Stimulated activated CD4-positive, alpha-beta T cell treated with anti-CD3 and anti-CD28 coated beads, TNF-alpha, amount 100 ng/mL, for 48 hours (primary cell): ENCODE measurements around the gene SPATA25.
"Not testable (repeated sequence)": the region's sequence is repeated elsewhere in the genome, so short reads cannot be mapped to it uniquely, and the experiment has no call there.

Experiments used
- DNase-seq, 3 donors: peaks; one replicate each; pipeline ENCODE4 v3.0.0-alpha.2; 2020; ENCODE audit warnings: low read depth in 3 of 3

SPATA25 gene

DNA sequence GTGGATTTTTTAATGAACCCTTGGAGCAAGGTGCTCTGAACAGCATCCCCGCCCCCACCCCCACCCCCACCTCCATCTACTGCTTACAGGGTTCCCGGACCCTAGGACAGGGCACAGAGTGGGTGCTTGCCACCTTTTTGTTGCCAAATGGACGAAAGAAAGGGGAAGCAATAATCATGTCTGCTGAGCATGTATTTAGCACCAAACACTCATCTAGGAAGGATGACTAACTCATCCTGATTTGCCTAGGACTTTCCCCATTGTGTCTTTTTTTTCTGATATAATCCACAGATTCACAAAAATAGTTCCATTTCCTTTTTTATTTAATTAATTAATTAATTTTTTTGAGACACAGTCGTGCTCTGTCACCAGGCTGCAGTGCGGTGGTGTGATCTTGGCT lies 25.7 kb upstream of the SPATA25 start:
- DNase-seq, result no peak

DNA sequence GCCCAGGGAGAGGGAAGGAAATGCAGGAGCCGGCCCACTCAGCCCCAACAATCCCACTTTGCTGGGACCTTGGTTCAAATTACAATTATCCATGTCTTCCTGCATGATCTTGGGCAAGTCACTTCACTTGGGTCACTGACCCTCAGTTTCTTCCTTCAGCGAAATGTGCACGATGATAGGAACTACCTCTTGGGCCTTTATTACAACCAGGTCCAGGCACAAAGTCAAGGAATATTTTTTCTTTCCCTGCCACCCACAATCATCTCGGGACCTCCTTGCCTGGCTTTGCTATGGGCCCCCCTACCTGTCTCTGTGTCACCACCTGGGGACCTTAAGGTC lies 24.9 kb upstream of the SPATA25 start:
- DNase-seq, result no peak

DNA sequence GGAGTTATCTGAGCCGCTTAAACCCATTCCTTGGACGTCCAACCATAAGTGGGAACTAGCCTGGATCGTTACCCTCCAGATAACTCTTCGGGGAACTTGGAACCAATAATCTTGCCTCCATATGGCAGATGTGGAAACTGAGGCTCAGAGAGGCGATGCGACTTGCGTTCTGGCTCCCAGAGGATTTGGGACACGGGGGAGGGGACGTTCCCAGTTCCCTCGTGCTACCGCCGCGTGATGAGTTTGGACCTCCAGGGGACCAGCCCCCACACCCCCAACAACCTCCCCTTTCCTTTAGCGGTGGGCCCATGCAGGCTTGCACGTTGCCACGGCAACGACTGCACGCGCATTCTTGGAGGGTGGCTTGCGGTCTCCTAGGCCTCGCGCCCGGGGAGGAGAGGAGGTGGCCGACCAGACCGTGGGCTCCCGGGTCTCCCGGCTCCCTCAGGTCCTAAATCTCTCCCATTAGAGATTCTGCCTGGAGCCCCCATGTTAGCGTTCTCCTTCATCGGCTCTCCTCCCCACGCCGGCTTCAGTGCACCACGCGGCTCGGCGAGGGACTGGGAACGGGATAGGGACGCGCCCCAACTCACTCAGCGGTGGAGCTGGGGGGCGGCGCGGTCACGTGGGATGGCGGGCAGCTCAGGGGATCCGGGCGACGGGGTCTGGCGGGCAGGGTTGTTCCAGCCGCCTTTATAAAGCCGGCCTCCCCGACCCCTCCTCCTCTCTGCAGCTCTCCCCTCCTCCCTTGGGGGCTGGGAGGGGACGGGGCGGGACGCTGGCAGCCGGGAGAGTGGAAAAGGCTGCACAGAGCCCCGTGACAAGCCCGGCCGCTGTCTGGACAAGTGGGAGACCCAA lies 24.3 kb upstream of the SPATA25 start, which contains the start of gene PLTP:
TSS of gene PLTP (minus strand) at position 670 of the 858 bp plus-strand sequence. CDS start 703 bp downstream, outside the sequence.
- no peak for DNase-seq

DNA sequence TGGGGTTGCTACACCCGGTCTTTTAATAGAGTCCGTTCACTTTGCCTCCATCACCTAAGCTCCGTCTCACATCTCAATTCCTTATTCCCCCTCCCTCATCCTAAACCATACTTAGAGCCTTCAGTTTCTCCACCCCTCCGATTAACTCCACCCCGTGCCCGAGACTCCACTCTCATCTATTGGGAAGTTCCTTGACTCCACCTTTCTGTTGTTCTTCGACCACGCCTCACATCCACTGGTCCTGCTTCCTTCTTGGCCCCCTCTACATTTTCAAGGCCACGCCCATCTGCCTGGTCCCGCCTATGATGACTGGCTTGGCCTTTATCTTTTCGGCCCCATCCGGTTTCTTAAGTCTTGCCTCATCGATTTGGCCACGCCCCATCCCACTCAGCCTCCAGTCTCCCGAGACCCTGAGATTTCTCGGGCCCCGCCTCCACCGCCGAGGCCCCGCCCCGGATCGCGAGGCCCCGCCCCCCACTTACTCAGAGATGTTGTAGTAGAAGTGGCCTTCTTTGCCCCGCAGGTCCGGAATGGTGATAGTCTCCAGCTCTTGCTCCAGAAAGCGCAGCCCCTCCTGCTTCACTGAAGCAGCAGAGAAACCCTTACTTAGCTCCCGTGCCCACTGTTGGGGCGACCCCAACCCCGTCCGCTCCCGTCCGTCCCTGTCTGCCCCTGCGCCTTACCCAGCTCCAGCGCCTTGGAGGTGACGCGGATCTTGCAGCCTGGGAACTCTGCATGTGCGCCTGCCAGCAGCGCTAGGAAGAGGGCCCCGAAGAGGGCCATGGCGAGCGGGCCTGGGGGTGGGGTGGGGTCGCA lies 23.5 kb upstream of the SPATA25 start:
- peak; percentile 90 to 97 (median 95) for DNase-seq

DNA sequence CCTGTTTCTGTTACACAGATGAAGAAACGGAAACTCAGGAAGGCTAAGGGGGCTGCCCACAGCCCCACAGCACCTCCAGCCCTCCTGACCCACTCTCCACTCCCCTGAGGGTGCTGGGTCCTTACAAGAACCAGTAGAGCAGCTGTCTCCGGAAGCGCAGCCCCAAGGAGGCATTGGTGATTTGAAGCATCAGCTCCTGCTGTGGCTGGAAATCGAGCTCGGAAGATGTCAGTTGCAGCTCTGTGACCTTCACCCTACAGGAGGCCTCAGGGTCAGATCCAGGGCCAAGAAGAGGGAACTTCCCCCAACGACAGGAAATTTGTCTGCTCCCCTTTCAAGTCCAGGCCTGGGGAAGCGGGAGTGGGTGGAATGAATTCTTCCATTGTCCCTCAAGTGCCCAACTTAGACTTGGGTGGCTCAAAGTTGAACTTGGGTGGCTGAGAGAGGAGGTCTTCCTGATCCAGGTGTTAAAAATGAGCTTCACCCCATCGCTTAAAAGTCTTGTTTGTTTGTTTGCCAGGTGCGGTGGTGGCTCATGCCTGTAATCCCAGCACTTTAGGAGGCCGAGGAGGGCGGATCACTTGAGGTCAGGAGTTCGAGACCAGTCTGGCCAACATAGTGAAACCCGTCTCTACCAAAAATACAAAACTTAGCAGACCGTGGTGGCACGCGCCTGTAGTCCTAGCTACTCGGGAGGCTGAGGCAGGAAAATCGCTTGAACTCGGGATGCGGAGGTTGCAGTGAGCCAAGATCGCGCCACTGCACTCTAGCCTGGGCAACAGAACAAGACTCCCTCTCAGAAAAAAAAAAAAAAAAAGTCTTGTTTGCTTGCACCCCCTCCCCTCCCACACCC lies 22.6 kb upstream of the SPATA25 start:
- DNase-seq, result no peak

DNA sequence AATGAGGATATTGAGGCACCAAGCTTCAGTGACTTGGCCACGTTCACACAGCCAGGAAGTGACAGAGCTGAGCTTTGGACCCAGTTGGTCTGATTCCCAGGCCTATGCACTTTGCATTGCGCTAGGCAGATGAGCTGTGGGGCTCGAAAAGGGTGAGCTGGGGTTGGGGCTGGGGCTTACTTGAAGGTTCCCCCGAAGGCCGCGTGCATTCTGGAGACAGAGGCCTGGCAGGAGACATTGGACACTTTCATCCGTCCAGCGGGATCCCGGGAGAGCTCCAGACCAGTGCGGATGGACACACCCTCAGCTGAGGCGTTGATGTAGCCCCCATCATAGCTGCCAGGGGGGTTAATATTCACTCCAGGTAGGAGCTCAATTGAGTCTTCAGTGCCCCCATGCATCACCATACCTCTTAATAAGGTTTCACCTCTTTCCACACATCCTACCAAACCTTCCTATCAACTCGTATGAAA lies 21.9 kb upstream of the SPATA25 start:
- DNase-seq, result no peak

DNA sequence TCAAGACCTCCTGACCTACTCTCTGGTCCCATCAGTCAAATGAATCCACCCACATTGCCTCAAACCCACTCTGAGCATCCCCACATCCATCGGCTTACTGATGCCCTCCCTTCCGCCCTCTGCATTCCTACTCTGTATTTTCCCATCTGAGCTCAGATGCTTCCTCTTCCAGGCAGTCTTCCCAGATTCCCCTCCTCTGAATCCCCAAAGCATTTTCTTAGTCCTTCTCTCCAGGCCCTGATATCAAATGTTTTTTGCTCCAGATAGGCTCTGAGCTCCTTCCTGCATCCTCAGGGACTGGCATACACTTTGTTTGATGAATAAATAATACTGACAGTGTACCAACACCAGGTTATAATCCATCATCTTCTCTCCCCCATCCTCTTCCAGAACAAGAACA lies 20.7 kb upstream of the SPATA25 start:
- DNase-seq, result no peak

DNA sequence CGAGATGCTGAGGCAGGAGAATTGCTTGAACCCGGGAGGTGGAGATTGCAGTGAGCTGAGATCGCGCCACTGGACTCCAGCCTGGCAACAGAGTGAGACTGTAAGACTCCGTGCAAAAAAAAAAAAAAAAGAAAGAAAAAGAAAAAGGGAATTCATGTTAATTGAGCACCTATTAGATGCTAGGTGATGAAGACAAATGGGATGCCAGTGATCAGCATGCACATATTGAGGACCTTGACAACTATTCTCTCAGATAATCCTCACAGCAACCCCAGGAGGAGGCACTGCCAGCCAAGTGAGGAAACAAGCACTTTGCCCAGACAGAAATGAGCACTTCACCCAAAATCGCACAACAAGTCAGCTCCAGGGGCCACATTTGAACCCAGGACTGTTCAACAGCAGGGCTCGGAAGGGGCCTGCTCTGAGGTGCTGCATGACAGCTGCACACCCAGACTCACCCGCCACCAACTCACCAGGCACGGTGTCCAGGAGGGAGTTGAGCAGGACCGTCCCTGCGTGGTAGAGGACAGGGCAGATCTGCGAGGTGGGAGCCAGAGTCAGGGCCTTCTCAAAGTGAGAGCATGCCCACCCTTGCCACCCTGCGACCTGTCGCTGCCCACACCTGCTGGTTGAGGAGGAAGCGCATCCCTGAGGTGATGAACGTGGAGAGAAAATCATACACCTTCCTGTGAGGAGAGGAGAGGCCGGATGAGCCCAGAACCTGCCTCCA lies 20.0 kb upstream of the SPATA25 start:
- no peak for DNase-seq

DNA sequence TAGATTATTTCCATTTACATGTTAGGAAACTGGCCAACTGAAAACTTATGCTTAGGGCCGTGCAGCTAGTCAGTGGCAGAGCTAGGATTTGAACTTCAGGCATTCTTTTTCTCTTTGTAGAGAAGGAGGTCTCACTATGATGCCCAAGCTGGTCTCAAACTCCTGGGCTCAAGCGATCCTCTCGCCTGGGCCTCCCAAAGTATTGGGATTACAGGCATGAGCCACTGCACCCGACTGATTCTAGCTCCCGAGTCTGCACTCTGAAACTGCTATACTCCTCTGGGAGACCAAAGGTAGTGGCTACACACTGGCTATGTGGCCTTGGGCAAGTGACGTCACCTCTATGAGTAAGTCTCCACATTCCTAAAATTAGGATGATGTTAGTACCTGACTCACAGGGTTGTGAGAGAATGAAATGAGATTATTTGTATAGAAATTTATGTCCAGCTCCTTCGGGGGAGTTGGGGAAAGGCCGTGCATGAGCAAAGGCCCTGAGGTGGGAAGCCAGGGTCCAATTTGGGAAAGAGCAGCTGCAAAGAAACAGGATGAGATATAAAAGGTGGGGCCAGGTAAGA lies 18.2 kb upstream of the SPATA25 start:
- DNase-seq, result no peak

DNA sequence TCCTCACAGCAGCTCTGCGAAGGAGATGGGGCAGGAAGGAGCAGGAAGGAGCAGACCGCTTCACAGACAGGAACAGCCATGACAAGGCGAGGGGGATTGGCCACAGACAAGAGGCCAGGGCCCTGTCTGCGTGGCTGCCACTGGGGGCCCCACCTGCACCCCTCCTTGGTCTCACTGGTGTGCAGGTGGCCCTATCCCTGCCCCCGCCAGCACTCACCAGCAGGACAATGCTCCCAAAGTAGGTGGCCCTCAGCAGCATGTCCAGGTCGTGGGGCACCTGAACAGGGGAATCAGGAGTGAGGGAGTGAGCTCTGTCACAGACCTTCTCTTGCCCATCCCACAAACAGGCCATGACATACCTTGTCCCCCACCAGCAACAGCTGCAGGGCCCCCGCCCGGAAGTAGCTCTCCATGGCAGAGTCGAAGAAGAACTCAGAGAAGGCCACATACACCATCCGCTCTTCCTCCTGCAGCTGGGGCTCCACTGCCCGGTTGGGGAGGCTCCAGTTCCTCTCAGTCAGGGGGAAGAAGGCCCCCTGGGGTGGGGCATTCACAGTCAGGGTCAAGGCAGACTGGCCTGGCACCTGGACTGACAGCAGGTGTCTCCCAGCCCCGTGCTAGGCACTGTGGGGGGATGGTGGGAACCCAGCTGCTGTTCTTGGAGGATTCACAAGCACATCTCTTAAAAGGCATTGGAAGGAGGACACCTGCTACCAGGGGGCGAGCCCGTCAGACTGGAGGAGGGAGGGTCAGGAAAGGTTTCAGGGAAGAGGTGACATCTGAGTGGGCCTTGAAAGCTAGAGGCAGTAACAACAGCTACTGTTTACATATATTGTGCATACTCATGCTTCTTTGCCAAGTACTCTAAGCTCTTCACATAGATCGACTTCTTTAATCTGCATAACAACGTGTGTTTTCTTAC lies 17.4 kb upstream of the SPATA25 start:
- no peak for DNase-seq

DNA sequence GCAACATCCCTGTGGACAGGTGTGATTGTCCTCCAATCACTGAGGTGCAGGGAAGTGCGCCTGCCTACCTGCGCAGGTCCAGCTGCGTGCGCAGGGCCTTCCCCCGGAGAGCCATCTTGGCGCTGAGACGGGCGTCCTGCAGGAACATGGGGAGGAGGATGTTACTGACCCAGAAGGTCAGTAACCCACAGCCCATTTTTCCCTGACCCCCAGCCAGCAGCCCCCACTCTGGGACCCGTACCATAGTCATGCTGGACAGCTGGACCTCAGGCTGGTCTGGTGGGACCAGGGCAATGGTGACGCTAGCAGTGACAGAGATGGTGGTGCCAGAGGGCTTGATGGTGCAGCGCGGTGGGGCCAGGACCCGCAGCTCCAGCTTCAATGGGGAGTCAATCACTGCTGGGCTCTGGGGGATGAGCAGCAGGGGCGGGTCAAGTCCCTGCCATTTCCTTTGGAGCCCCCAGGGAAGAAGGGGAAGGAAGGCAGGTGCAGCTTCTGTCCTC lies 14.8 kb upstream of the SPATA25 start:
- no peak for DNase-seq

DNA sequence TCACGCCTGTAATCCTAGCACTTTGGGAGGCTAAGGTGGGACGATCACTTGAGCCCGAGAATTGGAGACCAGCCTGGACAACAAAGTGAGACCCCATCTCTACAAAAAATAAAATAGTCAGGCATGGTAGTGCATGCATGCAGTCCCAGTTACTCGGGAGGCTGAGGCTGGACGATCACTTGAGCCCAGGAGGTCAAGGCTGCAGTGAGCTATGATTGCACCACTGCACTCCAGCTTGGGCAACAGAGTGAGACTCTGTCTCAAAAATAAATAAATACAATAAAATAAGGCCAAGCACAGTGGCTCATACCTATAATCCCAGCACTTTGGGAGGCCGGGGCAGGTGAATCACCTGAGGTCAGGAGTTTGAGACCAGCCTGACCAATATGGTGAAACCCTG lies 13.9 kb upstream of the SPATA25 start:
- DNase-seq, result not testable (repeated sequence)

DNA sequence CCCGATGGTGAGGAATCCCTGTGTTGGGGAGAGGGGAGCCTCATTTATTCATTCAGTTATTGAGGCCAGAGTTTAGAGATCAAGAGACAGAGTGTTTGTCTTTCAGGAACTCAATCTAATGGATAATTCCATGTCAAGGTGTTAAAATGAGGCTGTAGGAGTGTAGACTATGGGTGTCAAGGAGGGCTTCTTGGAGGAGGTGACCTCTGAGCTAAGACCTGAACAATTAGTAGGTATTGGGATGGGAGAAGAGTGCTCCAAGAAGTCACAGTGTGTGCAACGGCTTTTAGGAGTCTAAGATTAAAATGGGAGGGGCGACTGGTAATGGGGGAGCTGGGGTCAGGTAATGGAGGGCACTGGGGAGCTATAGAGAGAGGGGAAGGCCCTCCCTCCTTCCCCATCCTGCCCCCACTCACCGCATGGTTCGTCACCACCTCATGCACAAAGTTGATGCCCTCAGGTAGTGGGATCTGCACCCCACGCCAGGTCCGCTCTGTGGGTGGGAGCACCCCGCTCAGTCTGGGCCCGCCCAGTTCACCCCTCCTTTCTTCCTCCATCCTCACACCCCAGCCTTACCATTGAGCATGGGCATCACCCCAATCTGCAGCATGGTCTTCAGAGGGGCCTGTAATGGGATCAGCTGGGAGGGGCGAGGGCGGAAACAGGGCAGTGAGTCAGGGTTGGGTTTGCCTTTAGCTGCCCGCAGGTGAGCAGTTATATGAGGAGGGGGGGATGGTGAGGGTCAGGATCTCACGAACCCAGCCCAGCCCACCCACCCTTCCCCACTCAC lies 11.8 kb upstream of the SPATA25 start:
- no peak for DNase-seq

DNA sequence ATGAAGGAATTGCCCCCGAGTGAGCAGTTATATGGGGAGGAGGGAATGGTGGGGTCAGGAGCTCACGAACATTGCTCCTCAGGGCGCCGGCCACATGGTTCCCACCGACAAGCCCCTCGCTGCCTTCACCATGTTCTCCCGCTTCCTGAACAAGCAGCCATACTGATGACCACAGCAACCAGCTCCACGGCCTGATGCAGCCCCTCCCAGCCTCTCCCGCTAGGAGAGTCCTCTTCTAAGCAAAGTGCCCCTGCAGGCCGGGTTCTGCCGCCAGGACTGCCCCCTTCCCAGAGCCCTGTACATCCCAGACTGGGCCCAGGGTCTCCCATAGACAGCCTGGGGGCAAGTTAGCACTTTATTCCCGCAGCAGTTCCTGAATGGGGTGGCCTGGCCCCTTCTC lies 10.9 kb upstream of the SPATA25 start:
- DNase-seq, result no peak

DNA sequence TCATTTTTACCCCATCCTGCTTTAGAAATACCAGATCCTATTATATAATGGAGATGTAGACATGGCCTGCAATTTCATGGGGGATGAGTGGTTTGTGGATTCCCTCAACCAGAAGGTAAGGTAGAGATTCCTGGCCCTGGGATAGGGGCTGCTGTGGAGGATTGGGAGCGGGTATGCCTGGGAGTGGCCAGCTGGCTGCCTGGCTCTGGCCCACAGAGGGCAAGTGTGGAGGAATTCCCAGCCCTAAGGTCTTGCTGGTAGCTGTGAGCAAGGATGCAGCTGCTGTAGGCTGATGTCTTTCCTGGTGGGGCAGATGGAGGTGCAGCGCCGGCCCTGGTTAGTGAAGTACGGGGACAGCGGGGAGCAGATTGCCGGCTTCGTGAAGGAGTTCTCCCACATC lies 10.3 kb upstream of the SPATA25 start:
- no peak for DNase-seq

DNA sequence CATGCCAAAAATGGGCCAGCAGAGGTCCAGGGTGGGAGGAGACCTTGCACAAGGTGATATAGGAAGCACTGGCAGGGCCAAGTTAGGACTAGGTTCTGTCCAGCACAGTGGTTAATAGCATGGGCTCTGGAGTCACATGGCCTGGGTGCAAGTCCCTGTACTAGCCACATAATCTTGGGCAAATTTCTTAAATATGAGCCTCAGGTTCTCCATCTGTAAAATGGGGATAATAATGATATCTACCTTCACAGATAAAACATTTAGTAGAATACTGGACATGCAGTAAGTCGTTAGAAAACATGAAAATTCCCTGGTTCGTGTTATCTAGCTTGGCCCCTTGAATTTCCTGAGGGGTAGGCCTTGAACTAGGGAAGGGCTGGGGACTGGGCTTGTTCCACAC lies 9.9 kb upstream of the SPATA25 start:
- DNase-seq, result no peak

DNA sequence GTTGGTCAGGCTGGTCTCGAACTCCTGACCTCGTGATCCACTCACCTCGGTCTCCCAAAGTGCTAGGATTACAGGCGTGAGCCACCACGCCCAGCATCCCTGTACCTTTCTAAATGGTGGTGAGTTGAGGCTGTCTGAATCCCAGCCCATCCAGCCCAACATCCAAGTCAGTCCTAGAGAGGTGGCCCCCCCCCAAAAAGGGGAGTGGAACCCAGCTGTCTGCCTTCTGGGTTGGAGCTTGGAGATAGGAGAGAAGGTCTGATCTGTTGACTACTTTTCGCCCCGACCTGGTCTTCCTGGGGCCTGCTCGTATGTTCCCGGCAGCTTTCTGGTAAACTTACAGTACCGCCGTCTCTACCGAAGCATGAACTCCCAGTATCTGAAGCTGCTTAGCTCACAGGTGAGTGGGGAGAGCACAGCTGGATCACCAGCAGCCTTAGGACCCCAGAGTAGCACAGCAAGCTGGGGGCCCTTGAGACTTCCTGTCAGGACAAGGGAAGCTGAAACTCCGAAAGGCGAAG lies 9.3 kb upstream of the SPATA25 start:
- DNase-seq, result no peak

DNA sequence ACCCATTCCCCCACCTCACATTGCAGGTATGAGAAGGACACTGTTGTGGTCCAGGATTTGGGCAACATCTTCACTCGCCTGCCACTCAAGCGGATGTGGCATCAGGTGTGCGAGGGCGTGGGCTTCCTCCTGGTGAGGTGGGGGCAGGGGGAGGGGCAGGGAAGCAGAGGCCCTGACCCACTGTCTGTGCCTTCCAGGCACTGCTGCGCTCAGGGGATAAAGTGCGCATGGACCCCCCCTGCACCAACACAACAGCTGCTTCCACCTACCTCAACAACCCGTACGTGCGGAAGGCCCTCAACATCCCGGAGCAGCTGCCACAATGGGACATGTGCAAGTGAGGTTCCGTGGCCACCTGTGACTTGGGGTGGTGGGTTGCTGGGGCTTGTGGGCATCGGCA lies 7.4 kb upstream of the SPATA25 start:
- DNase-seq, result no peak

DNA sequence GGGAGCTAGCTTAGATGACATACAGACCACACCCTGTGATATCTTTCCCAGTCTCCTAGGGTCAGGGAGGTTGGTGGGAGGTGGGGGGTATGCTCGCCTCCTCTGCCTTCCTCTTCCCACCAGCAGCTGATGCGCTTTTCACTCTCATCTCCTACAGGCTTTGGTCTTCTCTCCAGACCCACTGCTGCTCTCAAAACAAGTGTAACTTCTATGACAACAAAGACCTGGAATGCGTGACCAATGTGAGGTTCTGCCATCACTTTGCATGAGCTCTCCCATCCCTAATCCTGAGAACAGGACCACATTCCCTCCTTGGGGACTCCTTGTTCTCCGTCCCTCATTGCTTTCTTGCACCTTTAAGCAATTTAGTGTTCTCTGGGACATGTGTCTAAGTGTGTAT lies 6.4 kb upstream of the SPATA25 start:
- no peak for DNase-seq
